Astrocyte of the cerebellum (primary cell): Measurements from ENCODE around the gene KIF23.
A peak's percentile ranks its signal among the peaks of the same experiment; 100 is the strongest.
"Not testable (repeated sequence)": the region's sequence is repeated elsewhere in the genome, so short reads cannot be mapped to it uniquely, and the experiment has no call there.

Experiments used
- DNase-seq: peaks from one replicate; pipeline ENCODE4 v3.0.0-alpha.2; 2011; ENCODE audit warnings: low read depth
- H3K4me3 ChIP-seq: 2 replicates; pipeline ENCODE4 v1.5.1; 2011; ENCODE audit warnings: mild to moderate bottlenecking, low read depth, low read length, moderate library complexity
- CTCF ChIP-seq: IDR thresholded peaks from 2 replicates; pipeline ENCODE4 v1.5.1; 2012; ENCODE audit warnings: low read length, low read depth, moderate library complexity, mild to moderate bottlenecking; ENCODE audit errors: missing control alignments
- in situ Hi-C: cut with HindIII; loops from 2 replicates; pipeline ENCODE4 v1.10.0; 2017; ENCODE audit warnings: low sequenced_read_pairs

The KIF23 gene

GRCh38 chr15:69439623-69440022 lies 25.5 kb downstream of the KIF23 start:
- H3K4me3 ChIP-seq, result no peak overlapping the region
- in situ Hi-C loops, result no loop called here

GRCh38 chr15:69443032-69443611 lies 29.0 kb downstream of the KIF23 start:
- DNase-seq, result no peak
- in situ Hi-C loops, result no loop called here
- no peak overlapping the region for H3K4me3 ChIP-seq
- no peak for TF ChIP-seq CTCF

More at GRCh38 chr15:69439623-69440022, 25.5 kb downstream of the KIF23 start:
- DNase-seq, result no peak
- TF ChIP-seq CTCF, result no peak

- no peak for TF ChIP-seq CTCF
- DNase-seq, result no peak
- in situ Hi-C loops, result no loop called here
- no peak overlapping the region for H3K4me3 ChIP-seq
These were observed 30.5 kb downstream of the KIF23 start for GRCh38 chr15:69444686-69445085.

GRCh38 chr15:69446953-69447352 lies 32.8 kb downstream of the KIF23 start:
- no peak for TF ChIP-seq CTCF
- no peak for DNase-seq
- no peak overlapping the region for H3K4me3 ChIP-seq
- in situ Hi-C loops, result no loop called here

GRCh38 chr15:69450221-69450620 lies 36.1 kb downstream of the KIF23 start:
- DNase-seq, in situ Hi-C loops, H3K4me3 ChIP-seq: not testable (repeated sequence)

GRCh38 chr15:69450968-69451695 lies 37.0 kb downstream of the KIF23 start:
- no peak overlapping the region for H3K4me3 ChIP-seq
- DNase-seq, result no peak
- TF ChIP-seq CTCF, result no peak
- in situ Hi-C loops, result no loop called here

GRCh38 chr15:69451951-69452691 lies 38.0 kb downstream of the KIF23 start:
- no peak for TF ChIP-seq CTCF
- DNase-seq, result peak; percentile 20
- in situ Hi-C loops, result no loop called here

More at GRCh38 chr15:69451951-69452691, 38.0 kb downstream of the KIF23 start:
- H3K4me3 ChIP-seq, result peak overlapping the region; percentile 91
